Regular cardiac myocyte (primary cell): Measurements from ENCODE around the gene SLC7A10. TPM values are rescaled to one million over a fixed set of nuclear protein-coding genes. Genes with fewer than 3 reads are reported as not detected.

Source experiments
- total RNA-seq: library from RNA; depleted of rRNA; stranded (reverse); fragments of >200 nt; gene quantifications from 2 replicates; pipeline ENCODE4 v1.2.3, GENCODE V29; 2014

The SLC7A10 gene
- total RNA-seq, result not detected in 2 replicates

GRCh38 chr19:33225458-33225926 lies at the start of gene SLC7A10:
Gene SLC7A10 (minus strand): TSS chr19:33225850. CDS start chr19:33225703, 147 bp downstream.

GRCh38 chr19:33193865-33194362 lies 31.7 kb downstream of the SLC7A10 start, which contains the start of gene LRP3:
Gene LRP3 (plus strand): TSS chr19:33194330. CDS start chr19:33194786, 456 bp downstream.

Other genes starting within 250 kb of the SLC7A10 start
- gene RHPN2, start 161.0 kb downstream of the SLC7A10 start, total RNA-seq, result 4.0 and 4.5 TPM in 2 replicates
- gene GPATCH1, start 144.7 kb downstream of the SLC7A10 start, total RNA-seq, result 4.5 and 8.2 TPM in 2 replicates
- gene WDR88, start 93.7 kb downstream of the SLC7A10 start, total RNA-seq, result not detected in 2 replicates
- gene LRP3, start 31.5 kb downstream of the SLC7A10 start, total RNA-seq, result 22.8 and 34.1 TPM in 2 replicates
- under 0.01 and 0.28 TPM in 2 replicates for gene CEBPA, start 76.7 kb upstream of the SLC7A10 start, total RNA-seq
- gene CEBPG, start 147.9 kb upstream of the SLC7A10 start, total RNA-seq, result 22.3 and 30.7 TPM in 2 replicates